HG03135 (cell line): ENCODE data around the gene ZNF236.
"Not testable (repeated sequence)": the region's sequence is repeated elsewhere in the genome, so short reads cannot be mapped to it uniquely, and the experiment has no call there.

Experiments
- ATAC-seq: cut with Tn5 transposase; IDR thresholded peaks from one replicate; pipeline ENCODE4 v1.9.1; 2021; ENCODE audit warnings: mild to moderate bottlenecking, moderate library complexity; ENCODE audit not compliant: unreplicated experiment

Gene ZNF236

GRCh38 chr18:76822506-76823160, at the start of gene ZNF236:
Gene ZNF236, plus strand, starts transcription at chr18:76822557. Its CDS starts 51 bp downstream, at chr18:76822608.
- ATAC-seq, result peak; percentile 48

GRCh38 chr18:76772665-76773064, 49.7 kb upstream of the ZNF236 start:
- ATAC-seq, result no peak

GRCh38 chr18:76777036-76777435, 45.3 kb upstream of the ZNF236 start:
- ATAC-seq, result not testable (repeated sequence)

GRCh38 chr18:76783786-76784484, 38.4 kb upstream of the ZNF236 start:
- ATAC-seq, result no peak

- no peak for ATAC-seq
These were observed 36.5 kb upstream of the ZNF236 start for GRCh38 chr18:76785872-76786271.

- ATAC-seq, result no peak
These were observed 33.6 kb upstream of the ZNF236 start for GRCh38 chr18:76788571-76789317.

- ATAC-seq, result no peak
These were observed 31.3 kb upstream of the ZNF236 start for GRCh38 chr18:76791106-76791505.

- no peak for ATAC-seq
These were observed 30.7 kb upstream of the ZNF236 start for GRCh38 chr18:76791642-76792041.

- no peak for ATAC-seq
These were observed 28.0 kb upstream of the ZNF236 start for GRCh38 chr18:76794326-76794725.

GRCh38 chr18:76801567-76802505, 20.5 kb upstream of the ZNF236 start:
- peak; percentile 96 for ATAC-seq

- ATAC-seq, result no peak
These were observed 18.9 kb upstream of the ZNF236 start for GRCh38 chr18:76803413-76803812.

- peak; percentile 47 for ATAC-seq
These were observed 18.5 kb upstream of the ZNF236 start for GRCh38 chr18:76803814-76804213.

GRCh38 chr18:76805221-76805620, 17.1 kb upstream of the ZNF236 start:
- ATAC-seq, result no peak

- no peak for ATAC-seq
These were observed 16.1 kb upstream of the ZNF236 start for GRCh38 chr18:76806301-76806700.

GRCh38 chr18:76808561-76808960, 13.8 kb upstream of the ZNF236 start:
- ATAC-seq, result no peak

- not testable (repeated sequence) for ATAC-seq
These were observed 10.8 kb upstream of the ZNF236 start for GRCh38 chr18:76811530-76811929.

GRCh38 chr18:76814256-76814655, 8.1 kb upstream of the ZNF236 start:
- ATAC-seq, result no peak

GRCh38 chr18:76816127-76816526, 6.2 kb upstream of the ZNF236 start:
- no peak for ATAC-seq

GRCh38 chr18:76817888-76818611, 4.3 kb upstream of the ZNF236 start:
- no peak for ATAC-seq
